BE2C (cell line): Measurements from ENCODE around the gene AMFR.

Experiments
- DNase-seq: peaks from one replicate; pipeline ENCODE4 v3.0.0-alpha.2; 2020
- H3K27me3 ChIP-seq: fragments of 250-450 bp; sonication (Bioruptor Pico); 2 replicates; pipeline ENCODE4 v1.5.1; 2020; ENCODE audit warnings: mild to moderate bottlenecking
- H3K36me3 ChIP-seq: fragments of 250-450 bp; sonication (Bioruptor Pico); 2 replicates; pipeline ENCODE4 v1.5.1; 2020; ENCODE audit warnings: mild to moderate bottlenecking
- H3K4me1 ChIP-seq: fragments of 250-450 bp; sonication (Bioruptor Pico); 2 replicates; pipeline ENCODE4 v1.5.1; 2020
- H3K4me3 ChIP-seq: 2 replicates; pipeline ENCODE4 v1.5.1; 2011; ENCODE audit warnings: low read depth, low read length
- H3K9me3 ChIP-seq: fragments of 250-450 bp; sonication (Bioruptor Pico); 2 replicates; pipeline ENCODE4 v1.5.1; 2020
- CTCF ChIP-seq: IDR thresholded peaks from 2 replicates; pipeline ENCODE4 v1.5.1; 2012; ENCODE audit warnings: mild to moderate bottlenecking, low read depth, low read length

AMFR gene

GRCh38 chr16:56334761-56335160 is 90.6 kb downstream of the AMFR start:
- no peak for DNase-seq
- no peak for TF ChIP-seq CTCF
- H3K36me3 ChIP-seq, result peaks cover 92% of the 10 kb centered on the region
- H3K9me3 ChIP-seq, result no peaks in the 10 kb centered on the region
- no peaks in the 10 kb centered on the region for H3K27me3 ChIP-seq
- H3K4me1 ChIP-seq, result no peaks in the 10 kb centered on the region
- H3K4me3 ChIP-seq, result no peak overlapping the region

- no peak for DNase-seq
- H3K4me1 ChIP-seq, result no peaks in the 10 kb centered on the region
- no peak overlapping the region for H3K4me3 ChIP-seq
Measured at GRCh38 chr16:56332464-56333079, 92.8 kb downstream of the AMFR start.

GRCh38 chr16:56331915-56332314 is 93.4 kb downstream of the AMFR start:
- H3K4me1 ChIP-seq, result no peaks in the 10 kb centered on the region
- H3K9me3 ChIP-seq, result no peaks in the 10 kb centered on the region
- H3K36me3 ChIP-seq, result peaks cover 88% of the 10 kb centered on the region
- no peak overlapping the region for H3K4me3 ChIP-seq
- no peak for TF ChIP-seq CTCF
- DNase-seq, result no peak
- H3K27me3 ChIP-seq, result no peaks in the 10 kb centered on the region

More at GRCh38 chr16:56332464-56333079, 92.8 kb downstream of the AMFR start:
- TF ChIP-seq CTCF, result no peak
- Histone ChIP-seq H3K9me3 (no peaks in the 10 kb centered on the region), H3K36me3 (peaks cover 91% of the 10 kb centered on the region), H3K27me3 (no peaks in the 10 kb centered on the region)

GRCh38 chr16:56331399-56331798 is 93.9 kb downstream of the AMFR start:
- DNase-seq, result no peak
- H3K4me3 ChIP-seq, result no peak overlapping the region
- H3K36me3 ChIP-seq, result peaks cover 83% of the 10 kb centered on the region
- H3K4me1 ChIP-seq, result no peaks in the 10 kb centered on the region
- no peaks in the 10 kb centered on the region for H3K27me3 ChIP-seq
- TF ChIP-seq CTCF, result no peak
- no peaks in the 10 kb centered on the region for H3K9me3 ChIP-seq

GRCh38 chr16:56330476-56330875 is 94.9 kb downstream of the AMFR start:
- Histone ChIP-seq H3K4me3 (no peak overlapping the region), H3K4me1 (no peaks in the 10 kb centered on the region)
- no peak for TF ChIP-seq CTCF

GRCh38 chr16:56329887-56330286 is 95.5 kb downstream of the AMFR start:
- no peak for TF ChIP-seq CTCF
- no peaks in the 10 kb centered on the region for H3K9me3 ChIP-seq
- H3K36me3 ChIP-seq, result peaks cover 78% of the 10 kb centered on the region
- no peaks in the 10 kb centered on the region for H3K27me3 ChIP-seq
- H3K4me1 ChIP-seq, result no peaks in the 10 kb centered on the region
- no peak overlapping the region for H3K4me3 ChIP-seq
- no peak for DNase-seq

More at GRCh38 chr16:56330476-56330875, 94.9 kb downstream of the AMFR start:
- Histone ChIP-seq H3K27me3 (no peaks in the 10 kb centered on the region), H3K9me3 (no peaks in the 10 kb centered on the region), H3K36me3 (peaks cover 78% of the 10 kb centered on the region)
- no peak for DNase-seq
